GM19328 (cell line): ENCODE measurements around the gene GJA9.
A peak's percentile ranks its signal among the peaks of the same experiment; 100 is the strongest.
"Not testable (repeated sequence)": the region's sequence is repeated elsewhere in the genome, so short reads cannot be mapped to it uniquely, and the experiment has no call there.

Experiments
- ATAC-seq: cut with Tn5 transposase; IDR thresholded peaks from one replicate; pipeline ENCODE4 v1.9.1; 2021; ENCODE audit warnings: mild to moderate bottlenecking, moderate library complexity; ENCODE audit not compliant: unreplicated experiment

The GJA9 gene

GRCh38 chr1:38875811-38876210, 5.6 kb downstream of the GJA9 start:
- ATAC-seq, result no peak

- ATAC-seq, result peak; percentile 98
Measured at GRCh38 chr1:38873027-38873969, 8.1 kb downstream of the GJA9 start, which contains the start of gene MYCBP. TSS of gene MYCBP (minus strand) at chr1:38873348. CDS start at chr1:38873305, 43 bp downstream.

GRCh38 chr1:38872401-38873026, 8.9 kb downstream of the GJA9 start:
- peak; percentile 4 for ATAC-seq

GRCh38 chr1:38870996-38871395, 10.4 kb downstream of the GJA9 start:
- no peak for ATAC-seq

- ATAC-seq, result no peak
Measured at GRCh38 chr1:38867208-38867607, 14.2 kb downstream of the GJA9 start.

DNA sequence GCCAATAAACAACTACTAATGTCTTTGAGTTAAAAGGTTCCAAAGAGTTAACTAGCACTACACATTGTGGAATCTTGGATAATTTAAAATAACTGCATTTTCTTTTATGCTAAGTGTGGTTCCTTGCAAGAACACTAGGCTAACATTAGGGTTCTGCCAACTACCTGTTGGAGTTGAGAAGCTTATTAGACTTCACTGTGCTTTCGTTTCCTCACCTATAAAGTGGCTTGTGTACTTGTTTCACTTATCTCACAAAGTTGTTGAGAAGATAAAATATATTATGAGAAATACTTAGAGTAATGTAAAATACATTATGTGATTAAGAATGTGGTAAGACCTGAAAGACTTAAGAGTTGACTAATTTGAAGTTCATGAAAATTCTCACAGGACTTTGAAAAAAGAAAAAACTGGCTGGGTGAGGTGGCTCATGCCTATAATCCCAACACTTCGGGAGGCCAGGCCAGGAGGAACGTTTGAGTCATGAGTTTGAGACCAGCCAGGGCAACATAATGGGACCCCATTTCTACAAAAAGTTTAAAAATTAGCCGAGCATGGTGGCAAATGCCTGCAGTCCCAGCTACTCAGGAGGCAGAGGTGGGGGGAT, 16.2 kb downstream of the GJA9 start:
- ATAC-seq, result no peak

DNA sequence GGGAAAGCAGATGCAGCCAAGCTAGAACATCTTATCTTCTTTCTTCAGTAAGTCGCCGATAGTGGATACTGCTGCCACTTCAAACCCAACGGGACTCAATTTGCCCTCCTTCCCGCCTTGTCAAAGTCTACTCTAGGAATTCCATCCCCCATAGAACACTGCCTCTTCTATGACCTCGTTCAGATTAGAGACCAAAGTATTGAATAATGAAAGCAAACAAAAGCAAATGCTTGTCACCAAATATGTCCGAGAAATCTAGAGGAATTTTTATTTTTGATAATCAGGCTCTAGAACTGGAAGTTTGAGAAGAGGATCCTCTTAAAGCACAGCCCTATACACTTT, 21.0 kb downstream of the GJA9 start:
- ATAC-seq, result no peak

- peak; percentile 98 for ATAC-seq
Measured at GRCh38 chr1:38859561-38860453, 21.6 kb downstream of the GJA9 start, which contains the start of gene RRAGC. TSS of gene RRAGC (minus strand) at chr1:38859772. CDS start at chr1:38859646, 126 bp downstream.

- ATAC-seq, result peak; percentile 17
Measured at GRCh38 chr1:38858833-38859560, 22.4 kb downstream of the GJA9 start.

- no peak for ATAC-seq
Measured at GRCh38 chr1:38852780-38853179, 28.6 kb downstream of the GJA9 start.

- no peak for ATAC-seq
Measured at GRCh38 chr1:38848071-38848470, 33.3 kb downstream of the GJA9 start.

- no peak for ATAC-seq
Measured at GRCh38 chr1:38846210-38846609, 35.2 kb downstream of the GJA9 start.

DNA sequence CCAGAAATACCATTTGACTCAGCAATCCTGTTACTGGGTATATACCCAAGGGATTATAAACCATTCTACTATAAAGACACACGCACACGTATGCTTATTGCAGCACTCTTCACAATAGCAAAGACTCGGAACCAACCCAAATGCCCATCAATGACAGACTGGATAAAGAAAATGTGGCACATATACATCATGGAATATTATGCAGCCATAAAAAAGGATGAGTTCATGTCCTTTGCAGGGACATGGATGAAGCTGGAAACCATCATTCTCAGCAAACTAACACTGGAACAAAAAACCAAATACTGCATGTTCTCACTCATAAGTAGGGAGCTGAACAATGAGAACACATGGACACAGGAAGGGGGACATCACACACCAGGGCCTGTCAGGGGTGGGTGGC, 36.3 kb downstream of the GJA9 start:
- not testable (repeated sequence) for ATAC-seq

DNA sequence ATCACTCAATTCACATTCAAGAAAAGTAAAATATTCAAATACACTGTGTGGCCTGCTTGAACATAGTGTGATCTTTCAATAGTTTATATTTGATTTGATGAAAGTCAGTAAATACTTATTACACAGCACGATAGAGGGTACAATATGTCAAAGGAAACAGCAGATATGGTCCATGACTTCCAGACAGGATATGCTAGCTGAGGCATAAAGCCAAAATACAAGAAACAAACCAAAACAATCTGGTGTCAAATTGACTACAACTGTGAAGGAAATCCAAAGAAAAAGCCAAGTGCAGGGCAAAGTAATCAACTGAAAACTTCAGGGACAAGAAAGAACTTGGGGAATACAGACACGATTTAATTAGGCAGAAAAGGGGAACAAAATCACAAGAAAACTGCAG, 41.1 kb downstream of the GJA9 start:
- no peak for ATAC-seq

- no peak for ATAC-seq
Measured at GRCh38 chr1:38839363-38839762, 42.0 kb downstream of the GJA9 start.

DNA sequence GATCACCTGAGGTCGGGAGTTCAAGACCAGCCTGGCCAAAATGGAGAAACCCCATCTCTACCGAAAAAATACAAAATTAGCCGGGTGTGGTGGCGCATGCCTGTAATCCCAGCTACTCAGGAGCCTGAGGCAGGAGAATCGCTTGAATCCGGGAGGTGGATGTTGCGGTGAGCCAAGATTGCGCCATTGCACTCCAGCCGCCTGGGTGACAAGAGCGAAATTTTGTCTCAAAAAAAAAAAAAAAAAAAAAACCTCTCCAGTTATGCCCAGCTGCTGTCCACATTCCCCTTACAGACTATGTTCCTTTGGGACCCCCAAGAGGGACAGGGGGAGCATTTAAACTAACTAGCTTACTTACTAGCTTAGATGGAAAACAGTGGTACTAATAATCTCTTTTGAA, 45.1 kb downstream of the GJA9 start:
- ATAC-seq, result not testable (repeated sequence)

GRCh38 chr1:38834937-38835827, 46.2 kb downstream of the GJA9 start:
- ATAC-seq, result no peak

GRCh38 chr1:38834221-38834782, 47.1 kb downstream of the GJA9 start:
- ATAC-seq, result no peak

- ATAC-seq, result no peak
Measured at GRCh38 chr1:38833146-38833545, 48.2 kb downstream of the GJA9 start.
